SK-N-SH (cell line): ENCODE data around the gene SEC61A1. TPM values are rescaled to one million over a fixed set of nuclear protein-coding genes. Genes with fewer than 3 reads are reported as not detected.

Experiments
- CTCF ChIA-PET: fragments of 300-600, 350-600 bp; formaldehyde crosslinking; extraction: SDS; loops from one replicate; lab custom pipeline; 2021; lab: Yijun Ruan, JAX
- POLR2A ChIA-PET: fragments of 350-600 bp; sonication (Branson Sonifier 250); formaldehyde crosslinking; extraction: SDS; loops from one replicate; lab custom pipeline; 2020; ENCODE audit warnings: antibody characterized with exemption, inconsistent platforms; lab: Yijun Ruan, JAX
- DNase-seq: peaks from one replicate; pipeline ENCODE4 v3.0.0; 2012
- H2AFZ ChIP-seq: fragments of 200-600 bp; sonication (generic); 2 replicates; pipeline ENCODE4 v1.8.1; 2016; ENCODE audit warnings: antibody characterized with exemption, mild to moderate bottlenecking, low read depth
- H3F3A ChIP-seq: fragments of 200-600 bp; sonication (generic); replicated peaks from 2 replicates; pipeline ENCODE3; 2016; ENCODE audit warnings: antibody characterized with exemption, mild to moderate bottlenecking; ENCODE audit not compliant: insufficient read depth
- H3K27ac ChIP-seq, 2 experiments: fragments of 200-500 bp in 1 of 2; fragments of 200-600 bp in 1 of 2; sonication (Bioruptor generic) in 1 of 2; sonication (generic), shearing (Covaris generic) in 1 of 2; 2 replicates each; pipeline versions ENCODE4 v1.5.1 to v1.6.1; 2014 to 2016; ENCODE audit warnings: low read depth in 2 of 2, inconsistent platforms in 1 of 2, low read length in 1 of 2, mild to moderate bottlenecking in 1 of 2, mixed read lengths in 1 of 2
- H3K27me3 ChIP-seq: fragments of 200-600 bp; sonication (generic), shearing (Covaris generic); 2 replicates; pipeline ENCODE4 v1.6.1; 2016; ENCODE audit warnings: mixed run types; ENCODE audit not compliant: insufficient read depth
- H3K36me3 ChIP-seq, 2 experiments: fragments of 200-500 bp in 1 of 2; fragments of 200-600 bp in 1 of 2; sonication (Bioruptor generic) in 1 of 2; sonication (generic) in 1 of 2; replicated peaks in 1 of 2; 2 replicates each; pipeline versions ENCODE3 to v1.5.1; 2014 to 2016; ENCODE audit warnings: low read length in 1 of 2, mild to moderate bottlenecking in 1 of 2; ENCODE audit not compliant: insufficient read depth in 2 of 2, control insufficient read depth in 1 of 2
- H3K4me1 ChIP-seq, 2 experiments: fragments of 200-500 bp in 1 of 2; fragments of 200-600 bp in 1 of 2; sonication (Bioruptor generic) in 1 of 2; sonication (generic), shearing (Covaris generic) in 1 of 2; 2 replicates each; pipeline versions ENCODE4 v1.5.1 to v1.6.1; 2014 to 2016; ENCODE audit warnings: low read depth in 1 of 2, low read length in 1 of 2, mixed run types in 1 of 2; ENCODE audit not compliant: insufficient read depth in 2 of 2, control insufficient read depth in 1 of 2
- H3K4me2 ChIP-seq: fragments of 200-600 bp; sonication (generic), shearing (Covaris generic); 2 replicates; pipeline ENCODE4 v1.6.1; 2017; ENCODE audit warnings: mixed run types
- H3K4me3 ChIP-seq, 2 experiments: fragments of 200-500 bp in 1 of 2; fragments of 200-600 bp in 1 of 2; sonication (Bioruptor generic) in 1 of 2; sonication (generic), shearing (Covaris generic) in 1 of 2; 2 replicates each; pipeline versions ENCODE4 v1.5.1 to v1.8.1; 2014 to 2016; ENCODE audit warnings: low read depth in 2 of 2, inconsistent platforms in 1 of 2, low read length in 1 of 2, mild to moderate bottlenecking in 1 of 2, mixed read lengths in 1 of 2, moderate library complexity in 1 of 2
- H3K79me2 ChIP-seq: fragments of 200-600 bp; sonication (generic); 2 replicates; pipeline ENCODE4 v1.8.1; 2017; ENCODE audit warnings: mild to moderate bottlenecking; ENCODE audit not compliant: insufficient read depth
- H3K9ac ChIP-seq: fragments of 200-600 bp; sonication (generic); 2 replicates; pipeline ENCODE4 v1.6.1; 2017; ENCODE audit warnings: mixed run types
- H3K9me2 ChIP-seq: fragments of 200-600 bp; sonication (generic); 2 replicates; pipeline ENCODE4 v1.6.1; 2017; ENCODE audit warnings: mixed run types
- H3K9me3 ChIP-seq: fragments of 200-600 bp; sonication (generic); 2 replicates; pipeline ENCODE4 v1.6.1; 2017; ENCODE audit warnings: mixed run types, mild to moderate bottlenecking, moderate library complexity
- H4K20me1 ChIP-seq: fragments of 200-600 bp; sonication (generic); 2 replicates; pipeline ENCODE4 v1.6.1; 2017; ENCODE audit warnings: mild to moderate bottlenecking, mixed run types; ENCODE audit not compliant: insufficient read depth
- ELF1 ChIP-seq: IDR thresholded peaks from 2 replicates; pipeline ENCODE4 v1.4.0; 2012
- FOXJ3 ChIP-seq: sonication (generic); formaldehyde crosslinking; IDR thresholded peaks from 2 replicates; pipeline ENCODE4 v1.5.1; 2020; ENCODE audit warnings: mild to moderate bottlenecking, missing genetic modification reagents
- MEF2A ChIP-seq: IDR thresholded peaks from 2 replicates; pipeline ENCODE4 v1.4.0; 2012; ENCODE audit warnings: low read depth, borderline replicate concordance
- MXI1 ChIP-seq: IDR thresholded peaks from 2 replicates; pipeline ENCODE4 v1.6.1; 2012; ENCODE audit warnings: mild to moderate bottlenecking, low read depth, low read length, improper control_type of control experiment
- NFIC ChIP-seq: IDR thresholded peaks from 2 replicates; pipeline ENCODE4 v1.4.0; 2012; ENCODE audit warnings: borderline replicate concordance
- REST ChIP-seq: IDR thresholded peaks from 2 replicates; pipeline ENCODE4 v1.6.1; 2012; ENCODE audit warnings: mild to moderate bottlenecking, low read depth, low read length, moderate library complexity
- SIN3A ChIP-seq: IDR thresholded peaks from 2 replicates; pipeline ENCODE4 v1.6.1; 2012; ENCODE audit warnings: low read depth, mild to moderate bottlenecking, low read length, moderate library complexity, borderline replicate concordance
- SMC3 ChIP-seq: IDR thresholded peaks from 2 replicates; pipeline ENCODE4 v1.6.1; 2012; ENCODE audit warnings: low read depth, low read length, improper control_type of control experiment
- TEAD4 ChIP-seq: IDR thresholded peaks from 2 replicates; pipeline ENCODE4 v1.4.0; 2012; ENCODE audit warnings: mild to moderate bottlenecking, borderline replicate concordance; ENCODE audit not compliant: insufficient read depth
- USF2 ChIP-seq: fragments of 150-350 bp; IDR thresholded peaks from 2 replicates; pipeline ENCODE4 v1.6.1; 2017; ENCODE audit warnings: antibody characterized with exemption, low read length, low read depth, borderline replicate concordance
- ZBTB33 ChIP-seq: IDR thresholded peaks from 2 replicates; pipeline ENCODE4 v1.4.0; 2012; ENCODE audit warnings: low read depth, borderline replicate concordance
- WGBS: methylation state at CpG from one replicate; pipeline ENCODE4 v1.1.6; 2017; ENCODE audit warnings: low lambda C conversion rate; 5-methylcytosine and 5-hydroxymethylcytosine counted together
- polyA plus RNA-seq, 3 experiments: library from polyadenylated mRNA; depleted of rRNA; stranded (reverse); fragments of >200 nt; gene quantifications; 2 replicates each; pipeline ENCODE4 v1.2.3, GENCODE V29; 2012

SEC61A1 gene
- polyA plus RNA-seq, 1 of the 3 experiments (the other 2 are of a cell fraction), result 153 TPM

GRCh38 chr3:128100638-128101037, 48.4 kb downstream of the SEC61A1 start:
- CTCF ChIA-PET, result interaction anchor here (0.8 to 2.3 kb wide), 5 partner anchors 17 to 70 kb away, joined by 3 to 8 read pairs (median 3); no protein-coding TSS in a partner anchor
- DNase-seq, result no peak

More at GRCh38 chr3:128100638-128101037, 48.4 kb downstream of the SEC61A1 start:
- WGBS, result 100% methylated on average over 2 of the region's 2 CpGs
- Histone ChIP-seq H4K20me1 (no peaks in the 10 kb centered on the region), H3K36me3 (peaks cover 44 to 86% of the 10 kb centered on the region in 2 experiments), H3K79me2 (peaks cover 5% of the 10 kb centered on the region; the same call in 1 of the 2 replicates), H3K27me3 (no peaks in the 10 kb centered on the region), H2AFZ (no peak overlapping the region), H3K9me3 (no peaks in the 10 kb centered on the region), H3K9ac (no peak overlapping the region), H3F3A (no peaks in the 10 kb centered on the region), H3K4me1 (peaks cover 4% of the 10 kb centered on the region in 2 experiments; a peak in 2 of 4 replicates), H3K9me2 (no peaks in the 10 kb centered on the region), H3K4me2 (no peak overlapping the region)
- POLR2A ChIA-PET, result interaction anchor here (0.7 kb wide), 1 partner anchor 11 kb away, joined by 3 read pairs; no protein-coding TSS in a partner anchor
- no peak for TF ChIP-seq ELF1
- TF ChIP-seq SIN3A, result no peak
- no peak for TF ChIP-seq FOXJ3 (CRISPR knock-in tag)
- no peak for TF ChIP-seq SMC3
- no peak for TF ChIP-seq TEAD4
- no peak for TF ChIP-seq MXI1
- TF ChIP-seq MEF2A, result no peak
- TF ChIP-seq REST, result no peak
- TF ChIP-seq NFIC, result no peak
- TF ChIP-seq USF2, result no peak
- no peak for TF ChIP-seq ZBTB33
- TF ChIP-seq, all 33 proteins: peak for 0
- no peak overlapping the region for H3K27ac ChIP-seq
- no peak overlapping the region for H3K4me3 ChIP-seq
